NCI-H1105 treated with DMSO at 0.1 percent for 48 hours (cell line): ENCODE measurements around the gene PHYHIPL.
"Not testable (repeated sequence)": the region's sequence is repeated elsewhere in the genome, so short reads cannot be mapped to it uniquely, and the experiment has no call there.

Source experiments
- DNase-seq: peaks from one replicate; lab custom pipeline; 2025; lab: John Stamatoyannopoulos, UW

Gene PHYHIPL

DNA sequence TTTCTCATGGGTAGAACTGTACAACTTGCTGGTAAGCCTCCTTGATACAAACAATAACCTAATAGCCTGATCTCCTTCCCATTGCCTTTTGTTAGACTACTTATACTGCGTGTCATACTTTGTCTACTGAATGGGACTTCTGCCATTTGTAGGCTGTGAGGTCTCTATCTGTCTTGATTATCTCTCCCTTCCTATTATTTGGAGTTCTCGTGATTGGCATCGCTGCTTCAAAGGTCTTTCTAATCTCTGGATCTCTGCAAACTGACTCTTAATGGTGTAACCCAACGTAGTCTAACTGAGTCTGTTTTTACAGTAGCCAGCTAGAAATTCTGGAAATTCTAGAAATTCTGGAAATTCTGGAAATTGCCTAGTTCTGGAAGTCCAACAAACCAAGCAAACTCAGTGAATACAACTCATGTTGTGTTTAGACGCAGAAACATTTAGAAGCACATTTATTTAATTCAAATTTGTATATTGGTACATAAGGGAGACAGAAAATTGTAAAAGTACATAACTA lies 29.8 kb downstream of the PHYHIPL start:
- no peak for DNase-seq

- no peak for DNase-seq
Measured at GRCh38 chr10:59212301-59212798, 35.9 kb downstream of the PHYHIPL start.

DNA sequence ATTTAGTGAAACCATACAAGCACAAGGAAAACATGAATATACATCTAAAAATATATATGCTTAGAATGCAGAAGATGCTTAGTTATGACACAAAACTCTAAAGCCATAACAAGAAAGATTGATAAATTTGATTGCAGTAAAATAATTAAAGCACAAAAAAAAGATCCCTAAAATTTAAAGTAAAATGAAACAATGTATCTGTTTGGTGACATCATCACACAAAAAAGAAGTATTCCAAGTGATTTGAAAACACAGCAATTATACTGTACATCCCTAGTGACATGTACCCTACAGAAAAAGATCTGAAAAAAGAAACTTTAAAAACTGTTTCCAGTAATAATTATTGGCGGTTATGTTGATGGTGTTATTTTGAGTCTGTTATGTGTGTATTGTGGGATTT lies 37.7 kb downstream of the PHYHIPL start:
- no peak for DNase-seq

GRCh38 chr10:59216178-59216869 lies 39.9 kb downstream of the PHYHIPL start:
- no peak for DNase-seq

- no peak for DNase-seq
Measured at GRCh38 chr10:59222788-59223187, 46.3 kb downstream of the PHYHIPL start.

DNA sequence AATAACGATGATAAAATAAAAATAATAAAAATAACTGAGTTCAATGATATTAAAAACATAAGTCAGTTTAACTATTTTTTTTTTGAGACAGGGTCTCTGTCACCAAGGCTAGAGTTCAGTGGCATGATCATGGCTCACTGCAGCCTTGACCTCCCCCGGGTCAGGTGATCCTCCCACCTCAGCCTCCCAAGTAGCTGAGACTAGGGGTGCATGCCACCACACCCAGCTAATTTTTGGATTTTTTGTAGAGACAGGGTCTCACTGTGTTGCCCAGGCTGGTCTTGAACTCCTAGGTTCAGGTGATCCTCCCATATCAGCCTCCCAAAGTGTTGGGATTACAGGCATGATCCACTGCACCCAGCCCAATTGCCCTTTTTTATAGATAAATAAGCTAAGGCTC lies 47.2 kb downstream of the PHYHIPL start:
- not testable (repeated sequence) for DNase-seq

DNA sequence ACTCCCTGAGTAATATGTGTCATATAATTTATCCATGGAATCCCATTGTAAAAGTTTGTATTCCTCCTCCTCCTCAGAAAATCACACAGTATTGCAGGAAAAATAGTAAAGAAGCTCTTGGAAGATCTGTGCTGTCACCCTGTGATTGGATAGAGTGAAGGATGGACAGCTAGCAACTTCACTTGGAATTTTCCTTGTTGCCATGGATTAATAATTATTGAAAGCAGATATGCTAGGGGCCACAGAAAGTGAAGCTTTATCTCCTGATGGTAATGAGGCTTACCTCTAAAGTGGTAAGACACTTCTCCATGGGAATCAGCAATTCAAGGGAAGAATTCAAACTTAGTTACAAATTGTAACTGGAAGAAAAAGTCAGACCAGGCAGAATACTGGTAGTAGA lies 48.8 kb downstream of the PHYHIPL start:
- DNase-seq: no peak

DNA sequence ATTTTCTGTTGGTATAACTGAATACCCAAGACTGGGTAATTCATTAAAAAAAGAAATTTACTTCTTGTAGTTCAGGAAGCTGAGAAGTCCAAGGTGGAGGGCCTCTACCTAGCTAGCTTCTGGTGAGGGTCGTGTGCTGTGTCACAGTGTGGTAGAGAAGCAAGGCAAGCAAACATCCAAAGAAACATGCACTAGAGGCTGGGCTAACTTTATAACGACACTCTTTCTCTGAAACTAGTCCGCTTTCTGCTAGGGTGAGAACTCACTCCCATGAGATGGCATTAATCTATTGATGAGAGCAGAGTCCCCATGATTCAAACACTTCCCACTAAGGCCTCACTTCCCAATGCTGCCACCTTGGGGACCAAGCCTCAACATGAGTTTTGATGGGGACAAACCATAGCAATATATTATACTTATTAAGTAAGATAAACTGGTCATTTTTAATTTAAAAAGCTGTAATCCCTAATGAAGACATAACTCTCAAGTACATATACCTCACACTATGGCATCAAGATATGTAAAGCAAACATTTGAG lies 50.8 kb downstream of the PHYHIPL start:
- DNase-seq: no peak

DNA sequence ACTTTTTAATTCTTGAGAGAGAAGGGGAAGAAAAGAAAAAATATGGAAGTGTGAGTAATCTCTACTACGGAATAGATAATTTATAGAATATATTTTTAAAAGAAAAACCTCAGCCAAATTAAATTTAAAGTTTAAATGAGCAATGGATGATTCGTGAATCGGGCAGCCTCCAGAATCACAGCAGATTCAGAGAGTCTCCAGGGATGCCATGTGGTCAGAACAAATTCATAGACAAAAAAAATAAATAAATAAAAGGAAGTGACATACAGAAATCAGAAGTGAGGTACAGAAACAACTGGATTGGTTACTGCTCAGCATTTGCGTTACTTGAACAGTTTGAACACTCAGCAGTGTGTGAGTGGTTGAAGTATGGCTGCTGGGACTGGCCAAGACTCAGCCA lies 53.0 kb downstream of the PHYHIPL start:
- no peak for DNase-seq

GRCh38 chr10:59234194-59234593 lies 57.8 kb downstream of the PHYHIPL start:
- no peak for DNase-seq

DNA sequence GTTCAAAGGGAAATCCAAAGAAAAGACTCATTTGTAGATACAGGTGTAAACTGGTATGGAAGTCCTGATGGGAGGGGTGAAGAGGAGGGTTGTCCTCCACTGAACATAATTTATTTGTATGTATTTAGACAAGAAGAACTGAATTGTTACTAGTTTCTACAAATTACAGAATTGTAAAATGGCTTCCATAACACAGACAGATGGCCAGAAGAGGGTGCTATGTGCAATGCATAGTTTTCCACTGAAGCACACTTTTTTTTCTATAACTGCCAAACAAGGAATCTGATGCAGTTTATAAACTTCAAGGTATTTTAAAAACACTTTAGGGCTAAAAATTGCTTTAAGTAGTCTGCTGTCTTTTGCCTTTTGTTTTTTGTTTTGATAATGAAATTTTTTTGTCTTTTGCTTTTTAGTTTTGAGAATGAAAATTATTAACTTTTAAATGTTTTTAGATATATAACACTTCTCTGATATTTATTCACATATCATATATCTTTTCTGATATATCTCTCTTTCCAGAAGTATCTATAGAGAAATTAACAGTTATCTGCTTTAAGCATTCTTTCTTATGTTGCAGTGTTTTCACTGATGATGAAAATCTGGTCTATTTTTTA lies 58.5 kb downstream of the PHYHIPL start:
- DNase-seq: peak; percentile 39

GRCh38 chr10:59236064-59236697 lies 59.7 kb downstream of the PHYHIPL start:
- DNase-seq: no peak

- DNase-seq: no peak
Measured at GRCh38 chr10:59237775-59238174, 61.3 kb downstream of the PHYHIPL start.

- DNase-seq: not testable (repeated sequence)
Measured at GRCh38 chr10:59239108-59239507, 62.7 kb downstream of the PHYHIPL start.

GRCh38 chr10:59240582-59241183 lies 64.2 kb downstream of the PHYHIPL start:
- DNase-seq: peak; percentile 32

DNA sequence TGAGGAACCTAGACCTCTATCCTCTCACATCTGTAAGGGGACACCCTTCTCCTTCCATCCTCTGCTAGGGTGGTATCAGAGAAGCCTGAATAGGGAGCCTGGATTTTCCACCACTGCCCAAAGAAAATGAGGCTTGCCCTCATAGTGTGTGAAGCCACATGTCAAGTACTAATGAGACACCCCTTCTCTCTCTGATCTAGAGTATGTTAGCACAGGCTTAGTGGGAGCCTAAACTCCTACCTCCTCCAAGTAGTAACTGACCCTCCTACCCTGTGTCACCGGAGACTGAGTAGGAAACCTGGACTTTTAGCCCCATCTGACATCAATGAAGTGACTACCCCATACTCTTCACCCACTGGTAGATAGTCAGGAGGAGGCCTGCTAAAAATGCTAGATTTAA lies 65.6 kb downstream of the PHYHIPL start:
- no peak for DNase-seq

GRCh38 chr10:59242991-59243390 lies 66.5 kb downstream of the PHYHIPL start:
- no peak for DNase-seq

- DNase-seq: no peak
Measured at GRCh38 chr10:59243611-59244195, 67.3 kb downstream of the PHYHIPL start.

DNA sequence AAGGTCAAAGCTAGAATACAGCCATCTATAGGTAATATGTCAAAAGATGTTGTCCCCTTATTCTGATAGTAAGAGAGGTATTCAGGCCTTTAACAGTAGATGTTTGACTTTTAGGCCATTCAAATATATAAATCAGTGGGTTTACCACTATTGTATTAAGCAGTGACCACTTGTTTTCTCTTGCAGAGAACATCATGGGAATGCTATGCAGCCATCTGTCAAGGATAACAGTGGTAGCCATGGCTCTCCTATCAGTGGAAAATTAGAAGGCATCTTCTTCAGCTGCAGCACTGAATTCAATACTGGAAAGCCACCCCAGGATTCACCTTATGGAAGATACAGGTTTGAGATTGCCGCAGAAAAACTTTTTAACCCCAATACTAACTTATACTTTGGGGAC lies 68.4 kb downstream of the PHYHIPL start:
- DNase-seq: no peak

DNA sequence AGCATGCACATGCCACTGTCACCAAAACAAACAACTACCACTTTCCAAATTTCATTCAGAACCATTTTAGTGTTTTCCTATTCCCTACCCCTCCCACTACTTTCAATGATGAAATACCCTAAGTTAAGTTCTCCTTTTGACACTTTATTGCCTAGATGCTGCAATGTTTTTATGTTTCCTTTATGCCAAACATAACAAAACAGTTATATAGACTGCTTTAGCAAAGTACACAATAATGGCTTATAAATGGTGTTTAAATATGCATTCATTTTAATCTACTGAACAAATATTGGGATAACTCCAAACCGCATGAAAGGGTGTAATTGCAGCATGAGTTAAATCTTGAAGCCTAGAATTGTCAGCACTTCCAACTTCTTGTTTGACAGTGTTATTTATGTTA lies 69.2 kb downstream of the PHYHIPL start:
- peak; percentile 58 for DNase-seq

DNA sequence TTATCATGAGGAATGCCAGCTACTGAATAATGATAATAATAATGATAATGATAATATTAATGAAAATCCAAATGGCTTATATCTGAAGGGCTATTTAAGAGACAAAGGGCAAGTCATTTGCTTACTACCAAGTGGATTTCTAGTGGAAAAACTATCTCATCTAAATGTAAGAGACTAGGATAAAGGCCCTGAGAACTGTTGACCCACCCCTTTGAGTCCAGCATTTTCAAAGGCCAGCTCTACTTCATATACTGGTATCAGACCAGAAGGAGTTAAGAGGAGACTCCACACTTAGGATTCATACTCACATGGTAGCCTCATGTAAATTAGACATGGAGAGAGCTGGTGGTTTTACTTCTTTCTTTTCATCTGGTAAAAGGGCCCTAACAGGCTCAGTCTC lies 76.0 kb downstream of the PHYHIPL start:
- no peak for DNase-seq

DNA sequence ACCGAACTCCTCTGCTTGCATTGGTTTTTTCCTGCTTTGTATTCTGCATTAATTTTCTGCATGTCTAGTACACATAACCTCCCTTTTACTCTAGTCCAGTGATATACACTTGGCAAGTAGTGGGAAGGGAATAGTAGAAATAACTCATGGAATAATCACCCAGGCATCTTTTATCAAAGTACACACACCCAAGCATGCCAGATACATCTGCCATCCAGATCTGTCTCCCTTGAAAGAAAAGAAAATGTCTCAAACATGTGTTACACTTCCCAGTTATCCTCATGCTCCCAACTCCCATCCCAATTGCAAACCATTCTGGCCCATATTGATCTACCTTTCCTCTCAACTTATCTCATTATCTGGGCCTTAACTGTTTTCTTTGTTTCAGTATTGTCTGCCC lies 79.0 kb downstream of the PHYHIPL start:
- DNase-seq: no peak
